Measurements from ENCODE around the gene ITSN1. TPM values are rescaled to one million over a fixed set of nuclear protein-coding genes. Genes with fewer than 3 reads are reported as not detected.

The ITSN1 gene
- total RNA-seq, 4 donors from 2014 or later: 14.5 to 33.1 (median 26.9) TPM

DNA sequence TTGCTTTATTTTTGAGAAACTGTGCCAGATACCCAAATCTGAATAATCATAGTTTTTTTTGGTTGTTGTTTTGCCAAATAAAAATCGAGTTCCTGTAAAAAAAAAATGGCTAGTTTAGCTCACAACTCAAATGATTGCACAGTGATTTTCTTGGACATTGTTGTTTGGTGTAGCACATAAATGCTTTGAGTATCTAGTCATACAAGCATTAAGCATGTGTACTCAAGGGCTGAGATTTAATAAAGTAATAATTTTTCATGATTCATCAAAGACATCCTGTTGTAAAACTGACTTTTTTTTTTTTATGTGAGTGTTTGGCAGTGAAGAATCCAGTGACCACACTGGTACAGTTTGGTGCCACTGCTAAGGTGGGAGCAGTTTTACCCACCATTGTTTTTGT lies 18.8 kb downstream of the ITSN1 start:
- in situ Hi-C loops (cut with MboI; ENCODE audit: low sequenced_read_pairs in 4 of 4) (loop anchor here in 1 of 4 donors (25.0 kb wide), 1 partner anchor 226 kb away; no protein-coding TSS in a partner anchor), intact Hi-C loops (cut with DNase I; ENCODE audit: low total_unique reads) (no loop called here)
- Histone ChIP-seq H3K9me3 (no peaks in the 10 kb centered on the region), H3K4me1 (peaks cover 8 to 23% of the 10 kb centered on the region in 2 donors), H3K27me3 (no peaks in the 10 kb centered on the region), H3K4me3 (no peak overlapping the region), H3K27ac (no peak overlapping the region), H3K36me3 (no peaks in the 10 kb centered on the region)
- no peak for TF ChIP-seq POLR2A (IDR thresholded peaks at IDR 0.05)
- TF ChIP-seq, protein P1, sequence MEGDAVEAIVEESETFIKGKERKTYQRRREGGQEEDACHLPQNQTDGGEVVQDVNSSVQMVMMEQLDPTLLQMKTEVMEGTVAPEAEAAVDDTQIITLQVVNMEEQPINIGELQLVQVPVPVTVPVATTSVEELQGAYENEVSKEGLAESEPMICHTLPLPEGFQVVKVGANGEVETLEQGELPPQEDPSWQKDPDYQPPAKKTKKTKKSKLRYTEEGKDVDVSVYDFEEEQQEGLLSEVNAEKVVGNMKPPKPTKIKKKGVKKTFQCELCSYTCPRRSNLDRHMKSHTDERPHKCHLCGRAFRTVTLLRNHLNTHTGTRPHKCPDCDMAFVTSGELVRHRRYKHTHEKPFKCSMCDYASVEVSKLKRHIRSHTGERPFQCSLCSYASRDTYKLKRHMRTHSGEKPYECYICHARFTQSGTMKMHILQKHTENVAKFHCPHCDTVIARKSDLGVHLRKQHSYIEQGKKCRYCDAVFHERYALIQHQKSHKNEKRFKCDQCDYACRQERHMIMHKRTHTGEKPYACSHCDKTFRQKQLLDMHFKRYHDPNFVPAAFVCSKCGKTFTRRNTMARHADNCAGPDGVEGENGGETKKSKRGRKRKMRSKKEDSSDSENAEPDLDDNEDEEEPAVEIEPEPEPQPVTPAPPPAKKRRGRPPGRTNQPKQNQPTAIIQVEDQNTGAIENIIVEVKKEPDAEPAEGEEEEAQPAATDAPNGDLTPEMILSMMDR (IDR thresholded peaks at IDR 0.05 in 4 of 5, conservative IDR thresholded peaks at IDR 0.05 in 1 of 5): no peak
- no peak for DNase-seq
- ATAC-seq: no peak

DNA sequence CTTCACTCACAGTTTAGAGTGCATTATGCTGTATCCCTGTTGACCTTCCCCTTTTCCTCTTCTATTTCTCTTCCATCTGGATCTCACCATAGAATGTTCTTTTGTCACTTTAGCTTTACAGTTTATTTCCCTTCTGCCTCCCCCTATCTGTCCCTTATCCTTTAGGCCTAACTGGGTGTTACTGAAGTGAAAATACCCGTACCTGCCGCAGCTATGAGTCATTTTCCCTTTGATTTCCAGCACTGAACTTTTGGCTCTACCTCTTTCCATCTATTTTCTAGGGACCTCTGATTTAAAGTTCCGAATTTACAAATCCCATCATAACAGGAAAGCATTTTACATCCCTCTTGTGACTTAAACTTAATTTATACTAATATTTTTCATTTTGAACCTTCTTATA lies 19.7 kb downstream of the ITSN1 start:
- no peak for ATAC-seq
- Histone ChIP-seq H3K4me3 (no peak overlapping the region), H3K27ac (no peak overlapping the region), H3K36me3 (no peaks in the 10 kb centered on the region), H3K4me1 (peaks cover 8 to 21% of the 10 kb centered on the region in 2 donors), H3K27me3 (no peaks in the 10 kb centered on the region), H3K9me3 (no peaks in the 10 kb centered on the region)
- no peak for TF ChIP-seq POLR2A (IDR thresholded peaks at IDR 0.05)
- TF ChIP-seq, protein P1 (IDR thresholded peaks at IDR 0.05 in 4 of 5, conservative IDR thresholded peaks at IDR 0.05 in 1 of 5): no peak
- in situ Hi-C loops (cut with MboI; ENCODE audit: low sequenced_read_pairs in 4 of 4): loop anchor here in 1 of 4 donors (25.0 kb wide), 1 partner anchor 225 kb away; no protein-coding TSS in a partner anchor
- DNase-seq: no peak
- intact Hi-C loops (cut with DNase I; ENCODE audit: low total_unique reads): no loop called here

DNA sequence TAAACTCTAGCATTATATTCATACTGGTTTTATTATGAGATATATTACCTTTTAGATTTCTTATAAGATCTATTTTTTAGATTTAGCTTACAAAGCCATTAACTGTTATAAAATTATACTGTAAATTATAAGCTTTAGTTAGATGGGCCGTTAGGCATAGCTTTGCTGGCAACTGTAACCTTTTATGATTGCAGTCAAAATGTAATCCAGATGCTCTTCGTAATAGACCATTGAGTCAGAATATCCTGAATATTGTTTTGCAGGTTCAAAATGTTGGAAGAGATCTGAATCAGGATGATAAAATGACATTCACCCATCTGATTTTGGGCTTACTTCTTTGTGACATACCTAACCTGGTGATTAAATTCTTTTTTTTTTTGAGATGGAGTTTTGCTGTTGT lies 20.9 kb downstream of the ITSN1 start:
- Histone ChIP-seq H3K9me3 (no peaks in the 10 kb centered on the region), H3K27me3 (no peaks in the 10 kb centered on the region), H3K4me3 (no peak overlapping the region), H3K27ac (no peak overlapping the region), H3K4me1 (peaks cover 8 to 17% of the 10 kb centered on the region in 2 donors), H3K36me3 (no peaks in the 10 kb centered on the region)
- intact Hi-C loops (cut with DNase I; ENCODE audit: low total_unique reads) (no loop called here), in situ Hi-C loops (cut with MboI; ENCODE audit: low sequenced_read_pairs in 4 of 4) (loop anchor here in 1 of 4 donors (25.0 kb wide), 1 partner anchor 224 kb away; no protein-coding TSS in a partner anchor)
- no peak for TF ChIP-seq POLR2A (IDR thresholded peaks at IDR 0.05)
- TF ChIP-seq, protein P1 (IDR thresholded peaks at IDR 0.05 in 4 of 5, conservative IDR thresholded peaks at IDR 0.05 in 1 of 5): no peak
- ATAC-seq (no peak), DNase-seq (no peak)

DNA sequence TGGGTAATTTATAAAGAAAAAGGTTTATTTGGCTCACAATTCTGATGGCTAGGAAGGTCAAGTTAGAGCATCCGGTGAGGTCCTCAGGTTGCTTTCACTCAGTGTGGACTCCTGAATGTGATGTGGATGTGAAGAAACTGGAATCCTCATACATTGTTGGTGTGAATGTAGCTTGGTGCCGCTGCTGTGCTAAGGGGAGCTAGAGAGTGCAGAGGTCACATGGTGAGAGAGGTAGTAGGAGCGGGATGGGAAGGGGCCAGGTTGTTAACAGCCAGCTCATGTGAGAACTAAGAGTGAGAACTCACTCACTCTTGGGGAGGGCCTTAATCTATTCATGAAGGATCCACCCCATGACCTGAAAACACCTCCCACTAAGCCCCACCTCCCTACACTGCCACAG lies 21.8 kb downstream of the ITSN1 start:
- H3K36me3 ChIP-seq: no peaks in the 10 kb centered on the region
- intact Hi-C loops (cut with DNase I; ENCODE audit: low total_unique reads) (no loop called here), in situ Hi-C loops (cut with MboI; ENCODE audit: low sequenced_read_pairs in 4 of 4) (loop anchor here in 1 of 4 donors (25.0 kb wide), 1 partner anchor 223 kb away; no protein-coding TSS in a partner anchor)
- TF ChIP-seq POLR2A (IDR thresholded peaks at IDR 0.05): no peak
- TF ChIP-seq, protein P1 (IDR thresholded peaks at IDR 0.05 in 4 of 5, conservative IDR thresholded peaks at IDR 0.05 in 1 of 5): no peak
- no peak for DNase-seq
- no peak overlapping the region for H3K27ac ChIP-seq
- no peak for ATAC-seq
- H3K27me3 ChIP-seq: no peaks in the 10 kb centered on the region
- H3K4me1 ChIP-seq: peaks cover 8 to 17% of the 10 kb centered on the region in 2 donors
- no peaks in the 10 kb centered on the region for H3K9me3 ChIP-seq
- H3K4me3 ChIP-seq: no peak overlapping the region

DNA sequence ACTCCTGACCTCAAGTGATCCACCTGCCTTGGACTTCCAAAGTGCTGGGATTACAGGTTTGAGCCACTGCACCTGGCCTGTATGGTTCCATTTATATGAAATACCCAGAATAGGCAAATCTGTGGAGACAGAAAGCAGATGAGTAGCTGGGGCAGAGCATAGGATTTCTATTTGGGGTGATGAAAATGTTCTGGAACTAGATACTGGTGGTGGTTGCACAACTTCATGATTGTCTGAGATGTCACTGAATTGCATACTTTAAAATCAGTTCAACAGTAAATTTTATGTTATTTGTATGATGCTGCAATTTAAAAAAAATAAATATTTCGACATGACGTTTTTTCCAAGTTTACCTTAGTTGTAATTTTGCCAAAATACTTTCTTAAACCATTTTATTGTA lies 23.9 kb downstream of the ITSN1 start:
- in situ Hi-C loops (cut with MboI; ENCODE audit: low sequenced_read_pairs in 4 of 4): loop anchor here in 1 of 4 donors (25.0 kb wide), 1 partner anchor 221 kb away; no protein-coding TSS in a partner anchor
- TF ChIP-seq, protein P1 (IDR thresholded peaks at IDR 0.05 in 4 of 5, conservative IDR thresholded peaks at IDR 0.05 in 1 of 5): no peak
- no peak for TF ChIP-seq POLR2A (IDR thresholded peaks at IDR 0.05)
- ATAC-seq: peak; percentile 86 to 90

More for the DNA sequence above, 23.9 kb downstream of the ITSN1 start:
- H3K27ac ChIP-seq: peak overlapping the region in 1 of 4 donors; percentile 15
- no peak for DNase-seq
- H3K27me3 ChIP-seq: no peaks in the 10 kb centered on the region
- peaks cover 8 to 11% of the 10 kb centered on the region in 2 donors for H3K4me1 ChIP-seq
- intact Hi-C loops (cut with DNase I; ENCODE audit: low total_unique reads): no loop called here
- H3K9me3 ChIP-seq: no peaks in the 10 kb centered on the region
- H3K4me3 ChIP-seq: no peak overlapping the region
- no peaks in the 10 kb centered on the region for H3K36me3 ChIP-seq

All from gastrocnemius medialis (tissue), 4 donors.